GM12892 (cell line): ENCODE results near the gene STK32C.

ENCODE experiments used
- POLR2A ChIP-seq: IDR thresholded peaks from 2 replicates; pipeline ENCODE4 v1.6.1; 2011; ENCODE audit warnings: low read depth, low read length, control low read depth
- TAF1 ChIP-seq: IDR thresholded peaks from 2 replicates; pipeline ENCODE4 v1.6.1; 2011; ENCODE audit warnings: low read depth, mild to moderate bottlenecking, control low read depth, low read length, borderline replicate concordance

DNA sequence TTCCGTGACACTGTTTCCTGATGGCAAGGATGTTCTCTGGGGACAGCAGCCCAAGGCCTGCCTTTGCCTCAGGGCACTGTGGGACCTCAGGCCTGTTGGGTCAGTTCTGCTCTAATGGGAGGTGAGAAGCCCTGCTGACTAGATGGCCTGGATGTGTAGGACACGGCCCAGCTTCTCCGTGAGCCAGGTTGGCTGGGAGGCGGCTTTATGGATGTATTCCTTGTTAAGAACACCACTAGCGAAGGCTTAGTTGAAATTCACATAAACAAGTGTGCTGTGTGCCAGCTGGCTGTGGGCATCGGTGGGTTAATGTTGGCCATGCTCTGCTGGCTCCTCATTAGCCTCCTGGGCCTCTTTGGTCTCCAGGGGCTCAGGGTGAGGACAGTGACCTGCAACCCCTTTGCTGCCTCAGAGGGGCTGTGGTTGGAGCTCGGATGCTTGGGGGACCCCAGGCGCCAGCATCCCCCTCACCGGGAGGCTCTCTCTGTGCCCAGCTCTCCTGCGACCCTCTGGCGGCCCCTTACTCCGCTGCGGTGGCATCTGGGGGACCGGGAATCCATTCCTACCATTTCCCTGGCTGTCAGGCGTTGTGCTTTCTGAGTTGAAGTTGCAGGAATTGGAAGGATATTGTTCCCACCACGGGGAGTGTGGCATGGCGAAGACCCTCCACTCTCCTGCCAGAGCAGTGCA lies 143.8 kb downstream of the STK32C start:
- TF ChIP-seq POLR2A, result no peak
- no peak for TF ChIP-seq TAF1
